ENCODE data around the gene ALX3.

DNA sequence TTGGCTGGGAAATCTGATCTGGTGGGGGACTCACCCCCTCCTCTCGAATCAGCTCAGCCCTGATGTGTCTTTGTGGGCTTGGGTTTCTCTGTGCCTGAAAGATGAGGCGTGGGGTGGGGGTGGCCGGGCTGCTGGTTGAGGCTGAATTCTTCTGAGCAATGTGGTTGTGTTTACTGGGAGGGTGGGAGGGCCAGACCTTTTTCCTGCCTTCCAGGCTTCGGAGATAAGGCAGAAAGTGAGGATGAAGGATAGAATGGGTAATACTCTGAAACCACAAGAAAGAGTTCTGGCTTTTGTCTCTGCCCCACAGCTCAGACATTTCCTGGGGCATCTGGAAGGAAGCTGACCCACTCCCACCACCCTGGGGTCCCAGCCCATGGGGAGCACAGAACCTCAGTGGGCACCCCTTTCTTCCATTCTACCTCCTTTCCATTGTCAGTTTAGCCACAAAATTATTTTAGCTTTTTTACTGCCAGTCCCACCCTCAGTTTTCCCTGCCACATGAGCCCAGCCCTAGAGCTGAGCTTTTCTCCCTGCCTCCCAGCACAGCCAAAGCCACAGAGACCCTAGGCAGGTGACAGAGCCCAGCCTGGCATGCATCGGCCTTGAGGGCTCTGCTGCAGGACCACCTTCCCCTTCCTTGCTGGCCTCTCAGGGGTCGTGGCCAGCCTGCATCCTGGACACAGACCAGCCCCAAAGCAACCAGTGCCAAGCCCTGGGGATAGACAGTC lies 11.2 kb downstream of the ALX3 start:
- no peak for TF ChIP-seq POLR2A (IDR thresholded peaks at IDR 0.05)
- TF ChIP-seq, protein P1, sequence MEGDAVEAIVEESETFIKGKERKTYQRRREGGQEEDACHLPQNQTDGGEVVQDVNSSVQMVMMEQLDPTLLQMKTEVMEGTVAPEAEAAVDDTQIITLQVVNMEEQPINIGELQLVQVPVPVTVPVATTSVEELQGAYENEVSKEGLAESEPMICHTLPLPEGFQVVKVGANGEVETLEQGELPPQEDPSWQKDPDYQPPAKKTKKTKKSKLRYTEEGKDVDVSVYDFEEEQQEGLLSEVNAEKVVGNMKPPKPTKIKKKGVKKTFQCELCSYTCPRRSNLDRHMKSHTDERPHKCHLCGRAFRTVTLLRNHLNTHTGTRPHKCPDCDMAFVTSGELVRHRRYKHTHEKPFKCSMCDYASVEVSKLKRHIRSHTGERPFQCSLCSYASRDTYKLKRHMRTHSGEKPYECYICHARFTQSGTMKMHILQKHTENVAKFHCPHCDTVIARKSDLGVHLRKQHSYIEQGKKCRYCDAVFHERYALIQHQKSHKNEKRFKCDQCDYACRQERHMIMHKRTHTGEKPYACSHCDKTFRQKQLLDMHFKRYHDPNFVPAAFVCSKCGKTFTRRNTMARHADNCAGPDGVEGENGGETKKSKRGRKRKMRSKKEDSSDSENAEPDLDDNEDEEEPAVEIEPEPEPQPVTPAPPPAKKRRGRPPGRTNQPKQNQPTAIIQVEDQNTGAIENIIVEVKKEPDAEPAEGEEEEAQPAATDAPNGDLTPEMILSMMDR (IDR thresholded peaks at IDR 0.05) = no peak

All from right lobe of liver (tissue), 4 donors.